KOPT-K1 (cell line): ENCODE data around the gene FBRSL1.
A peak's percentile ranks its signal among the peaks of the same experiment; 100 is the strongest.

Experiments
- H3K27ac ChIP-seq: fragments of 200-600 bp; sonication (generic); 2 replicates; pipeline ENCODE4 v1.5.1; 2016; ENCODE audit warnings: antibody characterized with exemption, mild to moderate bottlenecking, low read depth, low read length; ENCODE audit not compliant: poor library complexity, severe bottlenecking
- H3K36me3 ChIP-seq: fragments of 200-600 bp; sonication (generic); 2 replicates; pipeline ENCODE4 v1.5.1; 2017; ENCODE audit warnings: antibody characterized with exemption, mild to moderate bottlenecking, low read length, moderate library complexity; ENCODE audit not compliant: insufficient read depth
- H3K9me3 ChIP-seq: fragments of 200-600 bp; sonication (generic); 2 replicates; pipeline ENCODE4 v1.5.1; 2017; ENCODE audit warnings: antibody characterized with exemption, low read length, mild to moderate bottlenecking; ENCODE audit not compliant: insufficient read depth, poor library complexity, severe bottlenecking

FBRSL1 gene

DNA sequence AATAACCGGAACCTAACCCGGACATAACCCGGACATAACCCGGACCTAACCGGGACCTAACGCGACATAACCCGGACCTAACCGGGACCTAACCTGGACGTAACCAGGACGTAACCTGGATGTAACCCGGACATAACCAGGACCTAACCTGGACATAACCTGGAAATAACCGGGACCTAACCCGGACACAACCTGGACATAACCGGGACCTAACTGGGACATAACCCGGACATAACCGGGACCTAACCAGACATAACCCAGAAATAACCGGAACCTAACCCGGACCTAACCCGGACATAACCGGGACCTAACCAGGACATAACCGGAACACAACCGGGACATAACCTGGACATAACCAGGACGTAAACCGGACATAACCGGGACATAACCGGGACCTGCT, 6.7 kb upstream of the FBRSL1 start:
- Histone ChIP-seq H3K36me3 (no peaks in the 10 kb centered on the region), H3K27ac (no peak overlapping the region), H3K9me3 (no peaks in the 10 kb centered on the region)

DNA sequence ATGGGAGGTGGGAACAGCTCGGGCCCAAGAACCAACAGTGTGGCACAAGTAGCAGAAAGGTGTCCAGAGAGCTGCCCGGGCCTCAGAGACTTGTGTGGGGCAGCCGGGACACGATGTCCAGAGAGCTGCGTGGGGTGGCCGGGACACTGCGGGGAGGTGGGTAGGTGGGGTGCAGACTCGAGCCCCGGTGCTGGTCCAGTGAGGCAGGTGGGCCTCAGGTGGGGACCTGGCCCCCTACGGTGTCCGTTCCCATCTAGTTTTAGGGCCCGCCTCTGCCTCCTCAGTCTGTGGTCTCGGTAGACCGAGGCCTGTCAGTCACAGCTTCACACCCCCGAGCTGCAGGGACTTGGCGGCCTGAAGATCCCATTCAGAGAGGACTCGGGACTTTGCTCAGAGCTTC, 6.3 kb upstream of the FBRSL1 start:
- no peak overlapping the region for H3K27ac ChIP-seq
- H3K9me3 ChIP-seq, result no peaks in the 10 kb centered on the region
- no peaks in the 10 kb centered on the region for H3K36me3 ChIP-seq

DNA sequence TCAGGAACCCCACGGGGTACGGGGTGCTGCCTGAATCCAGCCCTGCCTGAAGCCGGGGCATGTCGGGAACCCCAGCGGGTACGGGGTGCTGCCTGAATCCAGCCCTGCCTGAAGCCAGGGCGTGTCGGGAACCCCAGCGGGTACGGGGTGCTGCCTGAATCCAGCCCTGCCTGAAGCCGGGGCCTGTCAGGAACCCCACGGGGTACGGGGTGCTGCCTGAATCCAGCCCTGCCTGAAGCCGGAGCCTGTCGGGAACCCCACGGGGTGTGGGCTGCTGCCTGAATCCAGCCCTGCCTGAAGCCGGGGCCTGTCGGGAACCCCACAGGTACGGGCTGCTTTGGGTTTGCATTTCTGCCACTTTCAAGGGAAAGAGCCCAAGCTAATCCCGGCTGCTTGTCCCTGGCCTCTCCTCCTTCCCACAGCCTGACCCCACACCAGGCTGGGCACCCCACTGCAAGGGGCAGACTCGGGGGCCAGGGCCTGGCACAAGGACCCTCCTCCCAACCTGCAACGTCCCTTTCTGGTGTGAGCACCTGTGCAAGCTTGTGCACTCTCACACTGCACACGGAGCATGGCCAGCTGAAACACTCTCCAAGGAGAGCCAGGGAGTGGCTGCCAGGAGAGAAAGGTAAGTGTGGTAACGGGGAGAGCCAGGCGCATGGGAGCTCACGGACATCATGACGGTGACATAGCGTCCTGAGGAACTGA, 5.6 kb upstream of the FBRSL1 start:
- Histone ChIP-seq H3K27ac (no peak overlapping the region), H3K9me3 (no peaks in the 10 kb centered on the region), H3K36me3 (no peaks in the 10 kb centered on the region)

DNA sequence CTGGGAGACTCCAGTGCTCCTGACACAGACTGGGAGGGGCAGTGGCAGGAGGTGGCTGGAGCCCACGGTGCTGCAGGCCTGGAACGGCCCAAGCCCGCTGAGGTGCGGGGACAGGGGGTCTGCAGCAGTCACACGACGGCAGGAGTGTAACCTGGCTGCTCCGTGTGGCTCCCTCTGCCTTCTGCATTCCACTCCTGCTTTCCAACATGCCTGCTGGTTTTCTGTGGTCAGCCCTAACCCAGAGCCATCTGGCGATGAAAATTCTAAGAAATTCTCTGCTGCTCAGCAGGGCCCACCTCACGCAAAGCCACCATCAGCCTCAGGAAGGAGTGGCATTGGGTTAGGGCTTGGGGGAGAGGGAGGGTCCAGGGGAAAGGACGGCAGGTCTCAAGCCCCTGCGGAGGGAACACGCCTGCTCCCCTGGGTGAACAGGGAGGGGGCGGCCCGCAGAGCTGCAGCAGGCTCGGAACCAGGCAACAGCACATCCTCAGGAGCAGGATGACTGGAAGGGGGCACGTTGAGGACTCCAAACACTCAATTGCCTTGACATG, 5.0 kb upstream of the FBRSL1 start:
- Histone ChIP-seq H3K9me3 (no peaks in the 10 kb centered on the region), H3K27ac (no peak overlapping the region), H3K36me3 (no peaks in the 10 kb centered on the region)

DNA sequence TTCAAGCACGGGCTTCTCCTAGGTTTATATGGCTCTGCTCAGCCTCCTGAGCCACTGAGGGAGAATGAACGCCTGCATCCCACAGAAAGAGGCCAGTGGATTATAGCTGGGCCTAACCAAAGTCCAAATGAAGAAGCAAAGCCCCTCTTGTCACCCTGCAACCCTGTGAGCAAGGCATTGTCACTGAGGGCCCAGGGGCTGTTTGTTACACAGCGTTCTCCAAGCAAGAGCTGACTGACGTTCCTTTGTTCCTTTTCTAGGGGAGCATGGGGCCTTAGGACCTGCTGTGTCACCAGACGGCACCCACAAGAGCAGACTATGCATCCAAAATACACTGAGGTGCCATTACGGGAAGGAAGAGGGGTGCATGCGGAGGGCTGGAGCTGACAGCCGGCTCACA, 4.3 kb upstream of the FBRSL1 start:
- H3K27ac ChIP-seq, result no peak overlapping the region
- no peaks in the 10 kb centered on the region for H3K9me3 ChIP-seq
- H3K36me3 ChIP-seq, result no peaks in the 10 kb centered on the region

DNA sequence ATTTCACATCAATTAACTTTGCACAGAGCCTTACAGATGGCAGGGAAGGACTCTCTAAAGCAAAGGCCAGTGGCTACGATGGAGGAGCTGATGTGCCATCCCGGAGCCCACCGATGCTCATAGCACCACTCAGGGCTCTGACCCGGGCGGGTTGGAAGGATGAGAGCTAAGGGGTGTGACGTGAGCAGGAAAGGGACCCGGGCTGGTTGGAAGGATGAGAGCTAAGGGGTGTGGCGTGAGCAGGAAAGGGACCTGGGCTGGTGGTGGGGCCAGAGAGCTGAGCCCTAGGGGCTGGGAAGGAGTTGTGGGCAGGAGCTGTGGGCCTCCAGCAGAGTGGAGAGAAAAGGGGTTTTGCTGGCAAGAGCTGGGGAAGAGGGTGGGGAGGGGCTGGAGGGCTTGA, 3.8 kb upstream of the FBRSL1 start:
- no peaks in the 10 kb centered on the region for H3K36me3 ChIP-seq
- no peaks in the 10 kb centered on the region for H3K9me3 ChIP-seq
- H3K27ac ChIP-seq, result no peak overlapping the region

DNA sequence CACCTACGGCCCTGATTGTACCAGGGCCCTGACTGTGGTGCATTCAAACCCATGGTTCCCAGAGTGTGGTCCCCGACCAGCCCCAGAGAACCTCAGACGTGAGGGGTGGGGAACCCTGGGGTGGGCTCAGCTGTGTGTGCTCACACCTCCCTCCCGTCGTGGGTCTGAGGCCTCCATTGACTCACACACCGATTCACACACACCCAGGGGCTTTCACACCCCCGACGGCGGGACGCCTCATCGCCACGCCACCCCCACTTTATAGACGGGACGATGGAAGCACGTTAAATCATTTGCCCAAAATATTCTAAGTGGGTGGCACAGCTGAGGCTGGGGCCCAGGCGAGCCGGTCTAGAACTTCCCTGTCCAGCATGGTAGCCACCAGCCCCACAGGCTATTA, 3.4 kb upstream of the FBRSL1 start:
- Histone ChIP-seq H3K27ac (no peak overlapping the region), H3K9me3 (no peaks in the 10 kb centered on the region), H3K36me3 (no peaks in the 10 kb centered on the region)

DNA sequence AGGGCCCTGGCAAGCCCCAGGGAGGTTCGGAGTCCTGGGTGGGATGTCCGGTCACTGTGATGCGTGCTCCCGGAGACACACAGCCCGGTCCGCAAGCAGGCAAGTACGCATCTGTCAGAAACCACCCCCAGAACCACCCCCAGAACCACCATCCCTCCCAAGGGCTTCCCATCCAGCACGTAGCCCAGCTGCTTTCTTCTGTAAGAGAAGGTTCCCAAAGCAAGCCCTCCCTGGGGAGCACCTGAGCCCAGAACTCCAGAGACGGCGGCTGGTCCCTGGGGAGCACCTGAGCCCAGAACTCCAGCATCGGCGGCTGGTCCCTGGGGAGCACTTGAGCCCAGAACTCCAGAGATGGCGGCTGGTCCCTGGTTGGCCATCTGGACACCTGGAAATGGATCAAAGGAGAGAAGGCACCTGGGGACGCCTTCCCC, 2.6 kb upstream of the FBRSL1 start:
- Histone ChIP-seq H3K36me3 (no peaks in the 10 kb centered on the region; the same call in 1 of the 2 replicates), H3K27ac (no peak overlapping the region), H3K9me3 (no peaks in the 10 kb centered on the region)

DNA sequence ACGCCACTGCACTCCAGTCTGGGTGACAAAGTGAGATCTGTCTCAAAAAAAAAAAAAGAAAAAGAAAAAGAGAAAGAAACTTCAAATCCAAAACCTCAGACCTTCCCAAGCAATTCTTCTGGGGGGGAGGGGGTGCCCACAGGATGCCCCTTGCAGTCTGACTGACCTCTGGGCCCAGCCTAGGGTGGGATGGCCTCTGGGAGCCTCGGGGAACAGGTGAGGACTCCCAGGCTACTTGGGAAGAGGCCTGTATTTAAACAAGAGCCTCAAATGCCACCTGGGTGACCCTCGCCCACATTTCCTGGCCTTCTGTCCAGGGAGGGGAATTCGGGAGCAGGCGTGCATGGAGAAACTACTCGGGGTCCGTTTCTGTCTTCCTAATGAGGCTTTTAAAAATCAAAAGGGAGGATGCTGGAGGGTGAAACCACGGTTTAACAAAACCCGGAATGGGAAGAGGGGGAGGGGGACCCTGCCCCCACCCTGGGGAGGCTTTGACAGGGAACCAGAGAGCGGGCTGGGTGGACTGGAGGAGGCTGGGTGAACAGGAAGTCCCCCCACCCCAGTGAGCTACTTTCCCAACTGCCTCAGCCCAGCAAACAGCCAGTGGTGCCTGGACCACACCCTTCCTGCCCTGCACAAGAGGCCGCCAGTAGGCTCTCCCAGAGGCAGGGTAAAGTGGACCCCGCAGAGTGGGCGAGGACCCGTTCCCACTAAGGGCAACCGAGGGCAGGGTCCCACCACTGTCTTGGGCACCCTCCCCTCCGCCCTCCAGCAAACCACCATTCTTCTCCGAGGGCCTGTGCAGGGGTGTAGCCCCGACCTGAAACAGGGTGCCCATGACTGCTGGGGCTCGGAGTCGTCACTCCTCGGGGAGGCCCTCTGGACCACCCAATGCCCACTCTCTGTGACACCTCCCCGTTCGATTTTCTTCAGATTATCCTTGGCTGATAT, 1.5 kb upstream of the FBRSL1 start:
- H3K36me3 ChIP-seq, result no peaks in the 10 kb centered on the region; the same call in 1 of the 2 replicates
- H3K9me3 ChIP-seq, result no peaks in the 10 kb centered on the region
- peak overlapping the region; percentile 78 for H3K27ac ChIP-seq

DNA sequence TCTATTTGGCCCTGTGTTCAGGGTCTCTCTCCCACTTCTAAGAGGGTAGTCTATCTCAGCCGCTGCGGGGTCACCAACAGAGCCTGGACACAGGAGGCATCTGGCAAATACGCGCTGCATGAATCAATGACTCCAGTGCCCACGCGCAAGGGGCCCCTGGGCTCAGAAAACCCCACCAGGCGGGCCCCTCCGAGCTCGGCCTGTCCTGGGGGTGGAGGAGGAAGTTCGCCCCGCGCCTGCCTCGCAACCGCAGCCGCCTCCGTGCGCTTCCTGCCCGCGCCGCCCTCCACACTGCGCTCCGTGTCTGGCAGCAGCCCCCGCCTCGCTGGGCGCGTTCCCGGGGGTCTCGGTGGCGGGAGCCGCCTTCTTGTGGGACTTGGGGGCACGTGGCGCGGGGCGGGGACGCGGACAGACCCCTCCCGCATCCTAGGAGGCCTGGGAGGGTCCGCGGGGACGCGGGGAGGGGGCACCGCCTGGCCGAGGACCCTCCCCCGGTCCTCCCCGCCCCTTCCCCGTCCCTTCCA, 811 bp upstream of the FBRSL1 start:
- Histone ChIP-seq H3K27ac (peak overlapping the region; percentile 78), H3K36me3 (no peaks in the 10 kb centered on the region; the same call in 1 of the 2 replicates), H3K9me3 (no peaks in the 10 kb centered on the region)

DNA sequence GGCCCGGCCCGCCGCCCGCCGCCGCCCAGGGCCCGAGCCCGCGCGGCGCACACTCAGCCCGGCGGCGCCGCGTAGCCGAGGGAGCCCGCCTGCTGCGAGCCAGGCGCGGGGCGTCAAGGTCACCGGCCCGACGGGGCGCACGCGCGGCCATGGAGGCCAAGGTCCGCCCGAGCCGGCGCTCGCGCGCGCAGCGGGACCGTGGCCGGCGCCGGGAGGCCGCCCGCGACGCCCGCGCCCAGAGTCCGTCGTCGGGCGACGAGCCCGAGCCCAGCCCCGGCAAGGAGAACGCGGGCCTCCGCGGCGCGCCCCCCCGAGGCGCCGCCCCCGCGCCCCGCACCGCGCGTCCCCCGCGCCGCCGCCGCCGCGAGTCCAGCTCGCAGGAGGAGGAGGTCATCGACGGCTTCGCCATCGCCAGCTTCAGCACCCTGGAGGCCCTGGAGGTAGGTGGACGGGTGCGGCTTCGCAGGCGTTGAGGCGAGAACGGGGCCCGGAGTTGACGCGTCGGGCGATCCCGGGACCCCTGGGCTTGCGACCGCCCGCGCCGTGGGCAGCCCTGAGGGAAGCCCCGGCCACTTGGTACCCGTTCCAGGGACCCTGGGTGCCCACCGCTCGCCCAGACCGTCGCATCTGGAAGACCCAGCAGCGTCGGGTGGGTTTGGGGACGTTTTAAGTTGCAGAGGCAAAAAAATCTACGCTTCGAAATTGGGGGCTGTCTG, 629 bp downstream of the FBRSL1 start:
- H3K27ac ChIP-seq, result peak overlapping the region; percentile 33
- H3K36me3 ChIP-seq, result peaks cover 4% of the 10 kb centered on the region; the same call in 1 of the 2 replicates
- no peaks in the 10 kb centered on the region for H3K9me3 ChIP-seq

DNA sequence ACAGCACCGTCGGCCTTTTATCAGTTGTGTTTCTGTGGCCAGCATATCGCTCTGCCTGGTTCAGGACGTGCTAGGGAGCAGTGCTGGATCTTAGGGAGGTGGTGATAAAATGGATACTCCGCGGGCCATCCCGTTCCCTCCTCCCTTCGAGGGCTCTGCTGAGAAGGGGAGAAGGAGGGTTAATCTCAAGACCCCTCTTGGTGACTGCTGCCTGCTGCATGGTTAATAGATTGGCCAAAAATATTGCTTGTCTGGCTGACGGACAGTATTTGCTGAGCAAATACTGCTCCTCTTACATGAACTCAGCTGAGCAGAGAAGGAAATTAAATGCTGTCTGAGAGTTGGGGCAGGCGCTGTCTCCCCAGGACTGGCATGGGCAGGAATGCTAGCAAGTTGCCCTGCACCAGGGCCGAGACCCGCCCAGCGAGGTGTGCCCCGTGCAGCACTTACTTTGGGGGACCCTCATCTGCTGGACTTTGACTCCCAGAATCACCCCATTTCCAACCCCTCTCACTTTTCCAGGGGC, 1.2 kb downstream of the FBRSL1 start:
- H3K36me3 ChIP-seq, result peaks cover 4% of the 10 kb centered on the region; the same call in 1 of the 2 replicates
- H3K27ac ChIP-seq, result peak overlapping the region; percentile 33
- H3K9me3 ChIP-seq, result no peaks in the 10 kb centered on the region

DNA sequence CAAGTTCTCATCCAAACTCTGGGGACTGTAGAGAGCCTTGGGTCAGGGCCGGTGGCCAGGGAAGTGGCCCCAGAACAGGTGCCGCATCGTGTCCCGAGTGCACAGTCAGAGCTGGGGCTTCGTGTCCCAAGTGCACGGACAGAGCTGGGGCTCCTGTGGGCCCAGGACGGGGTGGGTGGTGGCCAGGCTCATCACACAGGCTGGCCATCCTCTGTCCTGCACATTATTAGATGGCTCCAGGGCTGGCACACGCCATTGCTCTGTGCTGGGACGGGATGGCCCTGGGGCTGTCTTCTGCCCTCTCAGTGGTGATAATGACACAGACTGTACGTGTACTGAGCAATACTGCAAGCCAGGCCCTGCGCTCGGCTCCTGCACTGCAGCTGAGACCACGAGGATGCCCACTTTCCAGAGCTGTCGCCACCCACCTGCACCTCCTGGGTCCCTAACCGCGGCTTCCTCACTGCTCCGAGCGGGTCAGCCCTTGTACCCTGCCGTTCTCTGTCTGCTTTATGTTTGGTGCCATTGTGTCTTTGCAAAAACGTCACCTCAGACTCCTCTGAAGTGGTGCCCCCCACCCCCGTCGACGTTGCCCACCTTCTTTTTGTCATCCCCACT, 1.9 kb downstream of the FBRSL1 start:
- Histone ChIP-seq H3K27ac (no peak overlapping the region), H3K36me3 (peaks cover 4% of the 10 kb centered on the region; the same call in 1 of the 2 replicates), H3K9me3 (no peaks in the 10 kb centered on the region)

DNA sequence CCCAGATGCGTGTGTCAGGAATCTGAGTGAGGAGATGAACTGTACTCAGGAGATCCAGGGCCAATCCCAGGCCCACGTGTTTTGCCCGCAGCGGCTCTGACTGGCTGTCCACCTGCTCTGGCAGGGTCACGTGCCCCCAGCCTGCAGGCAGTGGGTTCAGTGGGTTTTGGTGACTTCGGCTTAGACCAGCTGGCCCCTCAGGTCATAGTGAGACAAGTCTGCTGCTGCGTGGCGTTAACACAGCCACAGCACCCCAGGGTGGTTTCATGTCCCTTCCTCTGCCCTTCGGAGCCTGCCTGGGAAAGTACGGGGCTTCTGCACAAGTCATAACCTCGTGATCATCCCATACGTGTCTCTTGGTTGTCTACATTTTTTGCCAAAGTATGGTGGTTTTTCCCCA, 2.6 kb downstream of the FBRSL1 start:
- Histone ChIP-seq H3K36me3 (peaks cover 4% of the 10 kb centered on the region; the same call in 1 of the 2 replicates), H3K9me3 (no peaks in the 10 kb centered on the region), H3K27ac (no peak overlapping the region)
